HepG2 (cell line): Measurements from ENCODE around the gene HDAC3. TPM values are rescaled to one million over a fixed set of nuclear protein-coding genes. Genes with fewer than 3 reads are reported as not detected.

Experiments used
- ATAC-seq: fragments of 200-7000 bp; cut with Tn5 transposase; 3 replicates; pipeline ENCODE4 v1.9.1; 2020; ENCODE audit warnings: mild to moderate bottlenecking, moderate library complexity
- BruUV-seq: library from RNA; stranded (reverse); fragments of 400-500 nt; replicated peaks from 2 replicates; lab custom pipeline; 2021; lab: Mats Ljungman, UMichigan
- CTCF ChIA-PET: fragments of 300-600 bp; formaldehyde crosslinking; extraction: SDS; loops from one replicate; lab custom pipeline; 2021; ENCODE audit warnings: low total read pairs, inconsistent platforms, low intra/inter-chr PET ratio; lab: Yijun Ruan, JAX
- POLR2A ChIA-PET: fragments of 350-600 bp; sonication (Branson Sonifier 250); formaldehyde crosslinking; loops from one replicate; lab custom pipeline; 2020; ENCODE audit warnings: antibody characterized with exemption, inconsistent platforms; lab: Yijun Ruan, JAX
- DNase-seq: peaks from one replicate; pipeline ENCODE4 v3.0.0-alpha.2; 2015; ENCODE audit warnings: low spot score
- FAIRE-seq: peaks from 3 replicates; lab custom pipeline; 2011; peaks lifted over from hg19 to GRCh38; lab: Jason Lieb, UNC
- H2AFZ ChIP-seq: one replicate; pipeline ENCODE4 v1.6.1; 2011; ENCODE audit warnings: low read length, inconsistent platforms
- H3K27ac ChIP-seq: fragments of 300-600 bp; 3 replicates; pipeline ENCODE4 v1.8.0; 2011; ENCODE audit warnings: mixed run types, mild to moderate bottlenecking, mixed read lengths, low read length, inconsistent platforms; ENCODE audit not compliant: insufficient read depth; ENCODE audit errors: extremely low read length
- H3K27me3 ChIP-seq, 2 experiments: fragments of 200-600 bp in 1 of 2; 2 replicates in 1 of 2; 3 replicates in 1 of 2; pipeline versions ENCODE4 v1.6.0 to v1.8.0; 2011; ENCODE audit warnings: low read length in 2 of 2, mild to moderate bottlenecking in 2 of 2, moderate library complexity in 2 of 2, inconsistent platforms in 1 of 2; ENCODE audit not compliant: insufficient read depth in 2 of 2, control insufficient read depth in 1 of 2
- H3K36me3 ChIP-seq, 2 experiments: fragments of 200-600 bp in 1 of 2; replicated peaks in 1 of 2; 2 replicates in 1 of 2; 3 replicates in 1 of 2; pipeline versions ENCODE4 v1.5.1 to v1.8.0; 2011; ENCODE audit warnings: low read length in 2 of 2, inconsistent platforms in 1 of 2; ENCODE audit not compliant: insufficient read depth in 2 of 2, control insufficient read depth in 1 of 2
- H3K4me1 ChIP-seq: 2 replicates; pipeline ENCODE4 v1.5.1; 2012; ENCODE audit warnings: low read length, inconsistent platforms; ENCODE audit not compliant: insufficient read depth
- H3K4me2 ChIP-seq: 2 replicates; pipeline ENCODE4 v1.6.0; 2011; ENCODE audit warnings: low read depth, low read length, inconsistent platforms
- H3K4me3 ChIP-seq, 3 experiments: fragments of 200-600 bp in 1 of 3; sonication (generic), shearing (Covaris generic) in 1 of 3; replicated peaks in 1 of 3; 2 replicates each; pipeline ENCODE4 v1.5.1; 2011 to 2016; ENCODE audit warnings: low read length in 3 of 3, inconsistent platforms in 2 of 3, low read depth in 2 of 3, mild to moderate bottlenecking in 2 of 3, control low read depth in 1 of 3, mixed read lengths in 1 of 3; ENCODE audit not compliant: insufficient read depth in 1 of 3
- H3K79me2 ChIP-seq: one replicate; pipeline ENCODE4 v1.6.1; 2011; ENCODE audit warnings: low read length, inconsistent platforms; ENCODE audit not compliant: insufficient read depth
- H3K9ac ChIP-seq: 2 replicates; pipeline ENCODE4 v1.6.0; 2011; ENCODE audit warnings: mild to moderate bottlenecking, low read depth, low read length, inconsistent platforms; ENCODE audit not compliant: insufficient read depth
- H3K9me3 ChIP-seq: 2 replicates; pipeline ENCODE4 v1.5.1; 2012; ENCODE audit warnings: mild to moderate bottlenecking, low read length
- H4K20me1 ChIP-seq: 2 replicates; pipeline ENCODE4 v1.6.0; 2011; ENCODE audit warnings: inconsistent platforms, mild to moderate bottlenecking, low read length, moderate library complexity; ENCODE audit not compliant: insufficient read depth
- ATF4 ChIP-seq, 2 experiments: fragments of 450-650 bp in 1 of 2; sonication (generic) in 1 of 2; formaldehyde crosslinking; IDR thresholded peaks; 2 replicates each; pipeline versions ENCODE4 v1.5.0 to v1.8.0; 2020 to 2022; ENCODE audit warnings: mild to moderate bottlenecking in 1 of 2, missing genetic modification reagents in 1 of 2
- DMAP1 ChIP-seq: IDR thresholded peaks from 2 replicates; pipeline ENCODE4 v1.6.1; 2016
- ELF4 ChIP-seq: sonication (generic); formaldehyde crosslinking; IDR thresholded peaks from 2 replicates; pipeline ENCODE4 v1.5.0; 2020; ENCODE audit warnings: missing genetic modification reagents, mild to moderate bottlenecking, moderate library complexity, borderline replicate concordance
- GATAD2A ChIP-seq: IDR thresholded peaks from 2 replicates; pipeline ENCODE4 v1.6.1; 2016
- HDAC1 ChIP-seq: sonication (generic); formaldehyde crosslinking; IDR thresholded peaks from 2 replicates; pipeline ENCODE4 v1.5.1; 2020; ENCODE audit warnings: mild to moderate bottlenecking, missing genetic modification reagents
- KMT2A ChIP-seq: sonication (generic); formaldehyde crosslinking; IDR thresholded peaks from 2 replicates; pipeline ENCODE4 v1.4.0; 2020; ENCODE audit warnings: missing genetic modification reagents
- MLLT10 ChIP-seq: sonication (generic); formaldehyde crosslinking; IDR thresholded peaks from 2 replicates; pipeline ENCODE4 v1.4.0; 2020; ENCODE audit warnings: missing genetic modification reagents
- NCOR1 ChIP-seq: fragments of 200-600 bp; sonication (generic); IDR thresholded peaks from 2 replicates; pipeline ENCODE4 v1.7.0; 2017; ENCODE audit warnings: antibody characterized with exemption, low read length, borderline replicate concordance
- RAD21 ChIP-seq: fragments of 450-650 bp; formaldehyde crosslinking; IDR thresholded peaks from 2 replicates; pipeline ENCODE4 v1.5.0; 2020; ENCODE audit warnings: mild to moderate bottlenecking
- SP5 ChIP-seq: IDR thresholded peaks from 2 replicates; pipeline ENCODE4 v1.6.1; 2016; ENCODE audit warnings: low read depth, borderline replicate concordance
- YEATS2 ChIP-seq: sonication (generic); formaldehyde crosslinking; IDR thresholded peaks from 2 replicates; pipeline ENCODE4 v1.4.0; 2020; ENCODE audit warnings: missing genetic modification reagents, borderline replicate concordance
- ZBTB14 ChIP-seq: sonication (generic); formaldehyde crosslinking; IDR thresholded peaks from 2 replicates; pipeline ENCODE4 v1.4.0; 2020; ENCODE audit warnings: missing genetic modification reagents
- ZBTB7A ChIP-seq: sonication (generic); formaldehyde crosslinking; IDR thresholded peaks from 2 replicates; pipeline ENCODE4 v1.8.0; 2022; ENCODE audit warnings: mild to moderate bottlenecking, missing genetic modification reagents
- ZFP36L1 ChIP-seq: sonication (generic); formaldehyde crosslinking; IDR thresholded peaks from 2 replicates; pipeline ENCODE4 v1.8.0; 2022; ENCODE audit warnings: mild to moderate bottlenecking, missing genetic modification reagents, moderate library complexity
- ZNF160 ChIP-seq: sonication (generic); formaldehyde crosslinking; IDR thresholded peaks from 2 replicates; pipeline ENCODE4 v1.8.0; 2022; ENCODE audit warnings: mild to moderate bottlenecking, inconsistent platforms, missing genetic modification reagents
- ZNF232 ChIP-seq: sonication (generic); formaldehyde crosslinking; IDR thresholded peaks from 2 replicates; pipeline ENCODE4 v1.4.0; 2020; ENCODE audit warnings: missing genetic modification reagents, borderline replicate concordance
- ZNF691 ChIP-seq: sonication (generic); formaldehyde crosslinking; IDR thresholded peaks from 2 replicates; pipeline ENCODE4 v1.4.0; 2020; ENCODE audit warnings: missing genetic modification reagents, low read depth, mild to moderate bottlenecking, borderline replicate concordance
- ZNF709 ChIP-seq: sonication (generic); formaldehyde crosslinking; IDR thresholded peaks from 2 replicates; pipeline ENCODE4 v1.5.0; 2020; ENCODE audit warnings: mild to moderate bottlenecking, missing genetic modification reagents
- ZNF749 ChIP-seq: sonication (generic); formaldehyde crosslinking; IDR thresholded peaks from 2 replicates; pipeline ENCODE4 v1.8.0; 2022; ENCODE audit warnings: mild to moderate bottlenecking, missing genetic modification reagents, moderate library complexity, borderline replicate concordance
- ZNF839 ChIP-seq: sonication (generic); formaldehyde crosslinking; IDR thresholded peaks from 2 replicates; pipeline ENCODE4 v1.4.0; 2020; ENCODE audit warnings: missing genetic modification reagents, mild to moderate bottlenecking, borderline replicate concordance
- WGBS: methylation state at CpG from one replicate; pipeline ENCODE4 v1.1.6; 2017; ENCODE audit warnings: low lambda C conversion rate; 5-methylcytosine and 5-hydroxymethylcytosine counted together
- in situ Hi-C: cut with HindIII; loops from 2 replicates; pipeline ENCODE4 v1.10.0; 2017; ENCODE audit warnings: low pct_unique_long_range_greater_than_20kb; ENCODE audit not compliant: extremely low pct_ligation_motif_present
- intact Hi-C: fragments of 100-400 bp; cut with micrococcal nuclease; formaldehyde crosslinking; loops from one replicate; pipeline ENCODE4 v1.10.0; 2022; ENCODE audit not compliant: unreplicated experiment
- polyA plus RNA-seq, 8 experiments: library from polyadenylated mRNA; depleted of rRNA in 3 of 8; stranded (reverse) in 7 of 8; unstranded in 1 of 8; fragments of >200 nt; fragmentation: Illumina TruSeq in 4 of 8; extraction: Trizol in 4 of 8; gene quantifications; 2 replicates each; pipeline versions ENCODE4 v1.2.1 to v1.2.3, GENCODE V29; 2011 to 2016; ENCODE audit warnings: low read depth in 4 of 8, missing spikeins in 1 of 8, mixed read lengths in 1 of 8; ENCODE audit not compliant: insufficient read depth in 1 of 8
- total RNA-seq, 5 experiments: library from RNA; depleted of rRNA; stranded (reverse); fragments of >200 nt; fragmentation: Illumina TruSeq; extraction: Trizol; gene quantifications; 2 replicates each; pipeline ENCODE4 v1.2.3, GENCODE V29; 2016; ENCODE audit warnings: low read depth in 1 of 5

The HDAC3 gene
- total and polyA plus RNA-seq, 2 of the 13 experiments (the other 11 are each of a cell fraction or from before 2014, with no cell fraction given): 84.0 to 94.1 TPM

- FAIRE-seq: no peak
- Histone ChIP-seq H3K4me3 (peak overlapping the region; percentile 91 to 99 (median 99)), H3K27me3 (no peaks in the 10 kb centered on the region; a peak in 1 of 5 replicates), H3K27ac (peak overlapping the region; percentile 75), H4K20me1 (peaks cover 7% of the 10 kb centered on the region), H2AFZ (peak overlapping the region; percentile 1), H3K4me1 (peaks cover 29% of the 10 kb centered on the region), H3K9ac (peak overlapping the region; percentile 69), H3K79me2 (peaks cover 39% of the 10 kb centered on the region), H3K36me3 (peaks cover 2 to 22% of the 10 kb centered on the region in 2 experiments; a peak in 3 of 5 replicates), H3K4me2 (peak overlapping the region; percentile 95), H3K9me3 (no peaks in the 10 kb centered on the region)
- peak; percentile 59 for ATAC-seq
- in situ Hi-C loops: loop anchor here (5.0 kb wide), 1 partner anchor 45 kb away; no protein-coding TSS in a partner anchor
- CTCF ChIA-PET: interaction anchor here (1.3 kb wide), 1 partner anchor 18 kb away, joined by 6 read pairs; the partner anchor contains the start of gene DIAPH1
- BruUV-seq: no TSS peak
- WGBS: 0% methylated on average over 15 of the region's 63 CpGs
- POLR2A ChIA-PET: interaction anchor here (0.9 to 3.1 kb wide), 16 partner anchors 9 to 332 kb away, joined by 3 to 35 read pairs (median 8); partner anchors contain the start of genes DELE1, DIAPH1, FCHSD1 and RNF14
- intact Hi-C loops: no loop called here
- no peak for DNase-seq
- TF ChIP-seq ZFP36L1 (no peak), HDAC1 (CRISPR knock-in tag) (peak; percentile 53; the same call in 1 of the 2 replicates), ZBTB7A (no peak), KMT2A (CRISPR knock-in tag) (0 out of 2 replicates have a peak, but pooled peaks have one; percentile 29), ZNF839 (0 out of 2 replicates have a peak, but pooled peaks have one; percentile 2), GATAD2A (CRISPR knock-in tag) (0 out of 2 replicates have a peak, but pooled peaks have one; percentile 15), ZNF691 (CRISPR knock-in tag) (peak; percentile 27; the same call in 1 of the 2 replicates), MLLT10 (CRISPR knock-in tag) (no peak), ZNF749 (CRISPR knock-in tag) (0 out of 2 replicates have a peak, but pooled peaks have one; percentile 56), YEATS2 (peak; percentile 26; the same call in 1 of the 2 replicates), ZNF160 (CRISPR knock-in tag) (no peak), ZNF709 (CRISPR knock-in tag) (peak; percentile 20; the same call in 1 of the 2 replicates), ZBTB14 (CRISPR knock-in tag) (peak; percentile 64), ELF4 (CRISPR knock-in tag) (peak; percentile 32; the same call in 1 of the 2 replicates), ATF4 (CRISPR knock-in tag; IDR thresholded peaks at IDR 0.05) (peak in 1 of 2 experiments; percentile 59; a peak in 1 of 4 replicates), DMAP1 (CRISPR knock-in tag) (peak; percentile 29; the same call in 1 of the 2 replicates), NCOR1 (no peak), RAD21 (no peak), ZNF232 (CRISPR knock-in tag) (no peak), SP5 (CRISPR knock-in tag) (peak; percentile 42; the same call in 1 of the 2 replicates)
These were observed 596 bp upstream of the HDAC3 start for GRCh38 chr5:141637123-141637766.
